PC-3 (cell line): Measurements from ENCODE around the gene PTPN3.

Source experiments
- EZH2 ChIP-seq: fragments of 300-600 bp; sonication (generic); IDR thresholded peaks from one replicate; pipeline ENCODE4 v1.6.1; 2017; ENCODE audit warnings: antibody characterized with exemption, mild to moderate bottlenecking, low read length; ENCODE audit not compliant: unreplicated experiment
- TF ChIP-seq, protein P1 (sequence below): fragments of 300-600 bp; sonication (generic); conservative IDR thresholded peaks from 2 replicates; pipeline ENCODE4 v1.5.1; 2017; ENCODE audit warnings: antibody characterized with exemption, low read depth, mild to moderate bottlenecking, low read length

DNA sequence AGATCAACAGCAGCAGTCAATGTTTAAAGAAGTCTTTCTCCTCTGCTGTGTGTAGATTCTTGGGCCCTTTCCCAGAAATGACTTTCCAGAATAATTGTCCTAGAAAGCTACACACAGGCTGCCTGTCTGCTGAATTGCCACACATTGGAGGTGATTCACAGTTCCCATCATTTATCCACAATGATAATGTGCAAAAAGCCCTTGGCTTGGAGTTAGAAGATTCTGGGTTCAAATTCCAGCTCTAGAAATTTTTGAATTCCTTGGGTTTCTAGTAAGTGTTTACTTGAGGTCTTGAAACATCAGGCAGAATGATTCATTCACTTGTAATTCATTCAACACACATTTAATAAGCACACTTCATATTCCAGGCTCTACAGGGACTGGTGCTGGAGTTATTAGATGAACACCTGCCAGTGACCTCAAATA lies 148.7 kb downstream of the PTPN3 start:
- TF ChIP-seq EZH2, result no peak
- TF ChIP-seq, protein P1, sequence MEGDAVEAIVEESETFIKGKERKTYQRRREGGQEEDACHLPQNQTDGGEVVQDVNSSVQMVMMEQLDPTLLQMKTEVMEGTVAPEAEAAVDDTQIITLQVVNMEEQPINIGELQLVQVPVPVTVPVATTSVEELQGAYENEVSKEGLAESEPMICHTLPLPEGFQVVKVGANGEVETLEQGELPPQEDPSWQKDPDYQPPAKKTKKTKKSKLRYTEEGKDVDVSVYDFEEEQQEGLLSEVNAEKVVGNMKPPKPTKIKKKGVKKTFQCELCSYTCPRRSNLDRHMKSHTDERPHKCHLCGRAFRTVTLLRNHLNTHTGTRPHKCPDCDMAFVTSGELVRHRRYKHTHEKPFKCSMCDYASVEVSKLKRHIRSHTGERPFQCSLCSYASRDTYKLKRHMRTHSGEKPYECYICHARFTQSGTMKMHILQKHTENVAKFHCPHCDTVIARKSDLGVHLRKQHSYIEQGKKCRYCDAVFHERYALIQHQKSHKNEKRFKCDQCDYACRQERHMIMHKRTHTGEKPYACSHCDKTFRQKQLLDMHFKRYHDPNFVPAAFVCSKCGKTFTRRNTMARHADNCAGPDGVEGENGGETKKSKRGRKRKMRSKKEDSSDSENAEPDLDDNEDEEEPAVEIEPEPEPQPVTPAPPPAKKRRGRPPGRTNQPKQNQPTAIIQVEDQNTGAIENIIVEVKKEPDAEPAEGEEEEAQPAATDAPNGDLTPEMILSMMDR, result no peak
